ENCODE data around the gene DHX35. TPM values are rescaled to one million over a fixed set of nuclear protein-coding genes. Genes with fewer than 3 reads are reported as not detected.

The DHX35 gene
- total and polyA plus RNA-seq, 2 of the 13 experiments (the other 11 are each of a cell fraction or from before 2014, with no cell fraction given) = 25.8 to 28.7 TPM

GRCh38 chr20:39081255-39081654 is 119.1 kb downstream of the DHX35 start (continued):
- TF ChIP-seq ZNF800 (CRISPR knock-in tag; IDR thresholded peaks at IDR 0.05) = 0 out of 2 replicates have a peak, but pooled peaks have one; percentile 30
- no peak for TF ChIP-seq IRF9 (CRISPR knock-in tag; IDR thresholded peaks at IDR 0.05; ENCODE audit: borderline replicate concordance)
- TF ChIP-seq STAG1 (CRISPR knock-in tag; IDR thresholded peaks at IDR 0.05) = peak; percentile 72
- no peak for TF ChIP-seq ZNF256 (CRISPR knock-in tag; conservative IDR thresholded peaks at IDR 0.05)
- TF ChIP-seq ZNF253 (CRISPR knock-in tag; IDR thresholded peaks at IDR 0.05; ENCODE audit: borderline replicate concordance) = no peak
- no peak for TF ChIP-seq TCF7L2 (IDR thresholded peaks at IDR 0.05; ENCODE audit: low read depth, low read length)
- TF ChIP-seq ZNF354B (CRISPR knock-in tag; IDR thresholded peaks at IDR 0.05) = peak; percentile 24; the same call in 1 of the 2 replicates
- no peak for TF ChIP-seq NFIC (IDR thresholded peaks at IDR 0.05; ENCODE audit: low read length)
- TF ChIP-seq SP1 (IDR thresholded peaks at IDR 0.05) = no peak
- TF ChIP-seq SP1 (CRISPR knock-in tag; IDR thresholded peaks at IDR 0.05) = no peak
- 0 out of 2 replicates have a peak, but pooled peaks have one; percentile 29 for TF ChIP-seq FOSL2 (CRISPR knock-in tag; IDR thresholded peaks at IDR 0.05)
- TF ChIP-seq SMC3 (IDR thresholded peaks at IDR 0.05; ENCODE audit: low read length) = peak; percentile 99
- TF ChIP-seq TOE1 (CRISPR knock-in tag; IDR thresholded peaks at IDR 0.05) = 0 out of 2 replicates have a peak, but pooled peaks have one; percentile 33
- peak; percentile 68; the same call in 1 of the 2 replicates for TF ChIP-seq ERF (CRISPR knock-in tag; IDR thresholded peaks at IDR 0.05)
- TF ChIP-seq ZSCAN25 (CRISPR knock-in tag; IDR thresholded peaks at IDR 0.05) = peak; percentile 47; the same call in 1 of the 2 replicates
- no peak for TF ChIP-seq ZNF121 (CRISPR knock-in tag; IDR thresholded peaks at IDR 0.05)
- no peak for TF ChIP-seq ZNF597 (CRISPR knock-in tag; IDR thresholded peaks at IDR 0.05)
- TF ChIP-seq ZMYM3 (CRISPR knock-in tag; IDR thresholded peaks at IDR 0.05) = no peak
- 0 out of 3 replicates have a peak, but pooled peaks have one; percentile 32 for TF ChIP-seq MXI1 (IDR thresholded peaks at IDR 0.05; ENCODE audit: borderline replicate concordance, low read depth, low read length)
- TF ChIP-seq RAD21 (CRISPR knock-in tag; IDR thresholded peaks at IDR 0.05) = peak; percentile 81
- no peak for TF ChIP-seq PHF21A (CRISPR knock-in tag; IDR thresholded peaks at IDR 0.05)
- TF ChIP-seq ZNF274 (CRISPR knock-in tag; IDR thresholded peaks at IDR 0.05) = no peak
- TF ChIP-seq ZNF501 (CRISPR knock-in tag; IDR thresholded peaks at IDR 0.05) = peak; percentile 25; the same call in 1 of the 2 replicates
- 0 out of 2 replicates have a peak, but pooled peaks have one; percentile 38 for TF ChIP-seq ZNF547 (CRISPR knock-in tag; IDR thresholded peaks at IDR 0.05)
- TF ChIP-seq HNF1B (CRISPR knock-in tag; IDR thresholded peaks at IDR 0.05) = peak; percentile 52; the same call in 1 of the 2 replicates
- TF ChIP-seq FOXK1 (CRISPR knock-in tag; IDR thresholded peaks at IDR 0.05; ENCODE audit: borderline replicate concordance, low read depth) = peak; percentile 25; the same call in 1 of the 2 replicates
- peak; percentile 73 for TF ChIP-seq ELF3 (CRISPR knock-in tag; IDR thresholded peaks at IDR 0.05)

Measured in HepG2 (cell line).